Endothelial cell of umbilical vein (primary cell): ENCODE results near the gene TRRAP. TPM values are rescaled to one million over a fixed set of nuclear protein-coding genes. Genes with fewer than 3 reads are reported as not detected.
A peak's percentile ranks its signal among the peaks of the same experiment; 100 is the strongest.

Experiments used
- BruUV-seq: library from RNA; stranded (reverse); fragments of 400-500 nt; replicated peaks from 2 replicates; lab custom pipeline; 2021; lab: Mats Ljungman, UMichigan
- CTCF ChIA-PET: fragments of 300-600, 350-600 bp; sonication (Branson Sonifier 250); formaldehyde crosslinking; loops from one replicate; lab custom pipeline; 2021; ENCODE audit warnings: antibody characterized with exemption, inconsistent platforms; lab: Charles Lee
- POLR2A ChIA-PET: fragments of 300-600, 350-600 bp; sonication (Branson Sonifier 250); formaldehyde crosslinking; loops from one replicate; lab custom pipeline; 2021; ENCODE audit warnings: antibody characterized with exemption, inconsistent platforms; lab: Charles Lee
- DNase-seq: peaks from one replicate; pipeline ENCODE4 v3.0.0-alpha.2; 2011; ENCODE audit warnings: low read depth, low spot score
- FAIRE-seq: peaks from 2 replicates; lab custom pipeline; 2011; peaks lifted over from hg19 to GRCh38; lab: Jason Lieb, UNC
- H2AFZ ChIP-seq: 2 replicates; pipeline ENCODE4 v1.6.0; 2012; ENCODE audit warnings: low read depth, low read length, control low read depth, inconsistent platforms
- H3K27ac ChIP-seq: 2 replicates; pipeline ENCODE4 v1.5.1; 2011; ENCODE audit warnings: low read depth, mild to moderate bottlenecking, control low read depth, low read length, moderate library complexity; ENCODE audit not compliant: insufficient read depth
- H3K27me3 ChIP-seq, 2 experiments: 2 replicates each; pipeline versions ENCODE4 v1.6.0 to v1.6.1; 2011; ENCODE audit warnings: low read length in 2 of 2, mixed read lengths in 1 of 2; ENCODE audit not compliant: control insufficient read depth in 2 of 2, insufficient read depth in 2 of 2
- H3K36me3 ChIP-seq, 2 experiments: 2 replicates in 1 of 2; 3 replicates in 1 of 2; pipeline ENCODE4 v1.5.1; 2011; ENCODE audit warnings: low read length in 2 of 2, mild to moderate bottlenecking in 1 of 2, moderate library complexity in 1 of 2; ENCODE audit not compliant: control insufficient read depth in 2 of 2, insufficient read depth in 2 of 2; ENCODE audit errors: extremely low read depth in 1 of 2
- H3K4me1 ChIP-seq: 3 replicates; pipeline ENCODE4 v1.5.1; 2011; ENCODE audit warnings: mild to moderate bottlenecking, low read length; ENCODE audit not compliant: control insufficient read depth, insufficient read depth; ENCODE audit errors: extremely low read depth
- H3K4me2 ChIP-seq: 2 replicates; pipeline ENCODE4 v1.6.1; 2011; ENCODE audit warnings: low read length, control low read depth, mixed read lengths; ENCODE audit not compliant: insufficient read depth
- H3K4me3 ChIP-seq, 3 experiments: fragments of 200-600 bp in 1 of 3; sonication (generic), shearing (Covaris generic) in 1 of 3; replicated peaks in 1 of 3; 2 replicates each; pipeline ENCODE4 v1.5.1; 2011 to 2016; ENCODE audit warnings: control low read depth in 3 of 3, low read length in 3 of 3, mild to moderate bottlenecking in 2 of 3, inconsistent platforms in 1 of 3, low read depth in 1 of 3, moderate library complexity in 1 of 3; ENCODE audit not compliant: insufficient read depth in 1 of 3
- H3K79me2 ChIP-seq: 2 replicates; pipeline ENCODE4 v1.6.0; 2012; ENCODE audit warnings: low read length, inconsistent platforms; ENCODE audit not compliant: control insufficient read depth, insufficient read depth
- H3K9ac ChIP-seq: replicated peaks from 2 replicates; pipeline ENCODE3; 2011; ENCODE audit warnings: low read length, control low read depth; ENCODE audit not compliant: insufficient read depth; ENCODE audit errors: extremely low read depth
- H3K9me1 ChIP-seq: replicated peaks from 3 replicates; pipeline ENCODE4 v1.6.0; 2011; ENCODE audit warnings: mild to moderate bottlenecking, low read length; ENCODE audit not compliant: control insufficient read depth, insufficient read depth; ENCODE audit errors: extremely low read depth
- H3K9me3 ChIP-seq: replicated peaks from 2 replicates; pipeline ENCODE4 v1.5.1; 2012; ENCODE audit warnings: low read length, inconsistent platforms; ENCODE audit not compliant: control insufficient read depth, insufficient read depth
- H4K20me1 ChIP-seq: replicated peaks from 2 replicates; pipeline ENCODE3; 2011; ENCODE audit warnings: mild to moderate bottlenecking, low read length; ENCODE audit not compliant: control insufficient read depth, insufficient read depth; ENCODE audit errors: extremely low read depth
- FOS ChIP-seq: IDR thresholded peaks from 2 replicates; pipeline ENCODE4 v1.6.1; 2011; ENCODE audit warnings: mild to moderate bottlenecking, low read length, moderate library complexity, borderline replicate concordance; ENCODE audit not compliant: insufficient read depth
- GATA2 ChIP-seq: IDR thresholded peaks from 2 replicates; pipeline ENCODE4 v1.7.0; 2011; ENCODE audit warnings: low read depth, mild to moderate bottlenecking, moderate library complexity, mixed read lengths, low read length; ENCODE audit not compliant: insufficient read length, insufficient read depth
- JUN ChIP-seq: IDR thresholded peaks from 2 replicates; pipeline ENCODE4 v1.6.1; 2011; ENCODE audit warnings: borderline replicate concordance, low read depth; ENCODE audit not compliant: insufficient read length, insufficient read depth
- POLR2A ChIP-seq: IDR thresholded peaks from 2 replicates; pipeline ENCODE4 v1.6.1; 2012; ENCODE audit warnings: low read depth, mild to moderate bottlenecking, control low read depth, low read length
- POLR2AphosphoS5 ChIP-seq: IDR thresholded peaks from 2 replicates; pipeline ENCODE4 v1.6.1; 2012; ENCODE audit warnings: low read depth, mild to moderate bottlenecking, control low read depth, low read length, moderate library complexity; ENCODE audit not compliant: insufficient read depth
- dilution Hi-C: fragments of 300-500 bp; cut with MboI; formaldehyde crosslinking; loops from one replicate; pipeline ENCODE4 v1.15.0; 2019; ENCODE audit warnings: low sequenced_read_pairs; ENCODE audit not compliant: extremely low pct_ligation_motif_present
- intact Hi-C: fragments of 100-400 bp; cut with micrococcal nuclease; formaldehyde crosslinking; loops from one replicate; pipeline ENCODE4 v1.10.0; 2022
- polyA plus RNA-seq, 4 experiments: library from polyadenylated mRNA; depleted of rRNA in 3 of 4; stranded (reverse) in 3 of 4; unstranded in 1 of 4; fragments of >200 nt; gene quantifications; 2 replicates each; pipeline versions ENCODE4 v1.2.1 to v1.2.3, GENCODE V29; 2011 to 2012; ENCODE audit warnings: missing spikeins in 1 of 4
- total RNA-seq: library from RNA; stranded (reverse); gene quantifications from 2 replicates; pipeline ENCODE4 v1.2.3, GENCODE V29; 2021
- TF ChIP-seq, protein P1 (sequence below), 2 donors: IDR thresholded peaks; 1 replicate in 1 of 2; 2 replicates in 1 of 2; pipeline ENCODE4 v1.5.1; 2011; ENCODE audit warnings: low read length in 2 of 2, mild to moderate bottlenecking in 2 of 2, moderate library complexity in 2 of 2, control low read depth in 1 of 2, inconsistent platforms in 1 of 2, low read depth in 1 of 2; ENCODE audit not compliant: insufficient read depth in 1 of 2; ENCODE audit errors: extremely low read depth in 1 of 2

TRRAP gene
- total and polyA plus RNA-seq, 2 donors (not counting 3 experiments of a cell fraction or from before 2014, with no cell fraction given) = 21.8 to 45.8 TPM

DNA sequence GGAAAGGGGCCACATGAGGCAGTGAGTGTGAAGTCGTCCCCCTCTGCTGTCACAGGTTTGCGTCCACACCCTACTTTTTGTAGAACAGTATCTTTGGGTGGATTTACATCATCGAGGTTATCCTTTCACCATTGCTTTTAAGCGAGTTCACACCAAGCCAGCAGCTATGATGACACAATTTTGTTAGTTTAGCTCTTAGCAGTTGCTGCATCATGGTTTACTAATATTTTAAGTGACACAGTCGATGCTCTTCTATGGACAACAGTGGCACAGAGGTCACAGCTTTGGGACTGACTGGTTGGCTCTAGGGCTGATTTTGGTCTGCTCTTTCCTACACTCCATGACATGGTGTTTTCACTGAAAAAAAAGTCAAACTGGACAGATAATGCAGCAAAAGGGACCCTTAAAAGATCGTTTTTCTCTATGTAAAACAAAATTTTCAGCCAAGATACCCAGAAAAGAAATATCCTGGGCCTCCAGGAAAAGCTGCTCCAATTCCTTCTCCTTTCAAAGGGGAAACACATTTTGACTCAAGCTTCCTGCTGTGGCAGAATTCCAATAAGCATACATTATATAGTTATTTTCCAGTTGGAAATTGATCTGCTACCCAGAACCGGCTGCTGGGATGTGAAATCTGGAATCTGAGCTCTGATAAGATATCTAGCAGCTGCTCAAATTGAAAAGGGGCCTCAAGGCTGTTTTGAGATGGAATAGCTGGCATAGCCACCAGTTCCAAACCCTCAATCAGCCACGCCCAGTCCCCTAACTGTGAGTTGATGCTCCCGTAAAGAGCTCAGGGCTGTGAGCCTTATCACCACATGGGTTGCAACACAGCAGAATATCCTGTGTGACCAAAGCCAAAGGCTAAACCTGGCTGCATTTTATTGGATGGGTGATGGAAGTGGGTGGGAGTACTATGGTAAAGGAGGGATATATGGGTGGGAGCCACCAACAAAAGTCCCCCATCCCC is 151.4 kb downstream of the TRRAP start:
- FAIRE-seq (peak; percentile 96), DNase-seq (peak; percentile 79)
- ChIA-PET CTCF (interaction anchor here (0.9 to 2.0 kb wide), 10 partner anchors 9 to 297 kb away, joined by 3 to 8 read pairs (median 4); no protein-coding TSS in a partner anchor), POLR2A (interaction anchor here (1.0 to 1.4 kb wide), 2 partner anchors 11 to 296 kb away, joined by 4 to 5 read pairs; partner anchors contain the start of gene ARPC1A)
- intact Hi-C loops = no loop called here
- no peaks in the 10 kb centered on the region for H3K9me3 ChIP-seq
- H3K4me2 ChIP-seq = peak overlapping the region; percentile 82
- dilution Hi-C loops = no loop called here
- peaks cover 6% of the 10 kb centered on the region for H3K79me2 ChIP-seq
- peaks cover 24% of the 10 kb centered on the region for H3K4me1 ChIP-seq
- H4K20me1 ChIP-seq = no peaks in the 10 kb centered on the region
- peak overlapping the region; percentile 36 for H3K9ac ChIP-seq
- H3K9me1 ChIP-seq = no peaks in the 10 kb centered on the region
- BruUV-seq = TSS peak; percentile 10
- no peak overlapping the region for H2AFZ ChIP-seq
- H3K4me3 ChIP-seq = peak overlapping the region in 1 of 3 experiments; percentile 16
- H3K27ac ChIP-seq = peak overlapping the region; percentile 71
- TF ChIP-seq, protein P1, sequence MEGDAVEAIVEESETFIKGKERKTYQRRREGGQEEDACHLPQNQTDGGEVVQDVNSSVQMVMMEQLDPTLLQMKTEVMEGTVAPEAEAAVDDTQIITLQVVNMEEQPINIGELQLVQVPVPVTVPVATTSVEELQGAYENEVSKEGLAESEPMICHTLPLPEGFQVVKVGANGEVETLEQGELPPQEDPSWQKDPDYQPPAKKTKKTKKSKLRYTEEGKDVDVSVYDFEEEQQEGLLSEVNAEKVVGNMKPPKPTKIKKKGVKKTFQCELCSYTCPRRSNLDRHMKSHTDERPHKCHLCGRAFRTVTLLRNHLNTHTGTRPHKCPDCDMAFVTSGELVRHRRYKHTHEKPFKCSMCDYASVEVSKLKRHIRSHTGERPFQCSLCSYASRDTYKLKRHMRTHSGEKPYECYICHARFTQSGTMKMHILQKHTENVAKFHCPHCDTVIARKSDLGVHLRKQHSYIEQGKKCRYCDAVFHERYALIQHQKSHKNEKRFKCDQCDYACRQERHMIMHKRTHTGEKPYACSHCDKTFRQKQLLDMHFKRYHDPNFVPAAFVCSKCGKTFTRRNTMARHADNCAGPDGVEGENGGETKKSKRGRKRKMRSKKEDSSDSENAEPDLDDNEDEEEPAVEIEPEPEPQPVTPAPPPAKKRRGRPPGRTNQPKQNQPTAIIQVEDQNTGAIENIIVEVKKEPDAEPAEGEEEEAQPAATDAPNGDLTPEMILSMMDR (IDR thresholded peaks at IDR 0.05; ENCODE audit: extremely low read depth in 1 of 2, insufficient read depth in 1 of 2, low read depth in 1 of 2, low read length in 2 of 2) = no peak
- TF ChIP-seq JUN (peak; percentile 8), POLR2AphosphoS5 (no peak), POLR2A (no peak), FOS (peak; percentile 32), GATA2 (peak; percentile 36)
- no peaks in the 10 kb centered on the region for H3K27me3 ChIP-seq
- peaks cover 6 to 31% of the 10 kb centered on the region in 2 experiments for H3K36me3 ChIP-seq
